ENCODE measurements around the gene KAZN.

KAZN gene

GRCh38 chr1:14948112-14948652 lies 349.7 kb downstream of the KAZN start:
- ATAC-seq, result no peak
- Mint-ChIP-seq H3K27ac (no peak overlapping the region), H3K36me3 (no peaks in the 10 kb centered on the region), H3K4me3 (no peak overlapping the region), H3K27me3 (no peaks in the 10 kb centered on the region), H3K4me1 (no peaks in the 10 kb centered on the region), H3K9me3 (no peaks in the 10 kb centered on the region)

DNA sequence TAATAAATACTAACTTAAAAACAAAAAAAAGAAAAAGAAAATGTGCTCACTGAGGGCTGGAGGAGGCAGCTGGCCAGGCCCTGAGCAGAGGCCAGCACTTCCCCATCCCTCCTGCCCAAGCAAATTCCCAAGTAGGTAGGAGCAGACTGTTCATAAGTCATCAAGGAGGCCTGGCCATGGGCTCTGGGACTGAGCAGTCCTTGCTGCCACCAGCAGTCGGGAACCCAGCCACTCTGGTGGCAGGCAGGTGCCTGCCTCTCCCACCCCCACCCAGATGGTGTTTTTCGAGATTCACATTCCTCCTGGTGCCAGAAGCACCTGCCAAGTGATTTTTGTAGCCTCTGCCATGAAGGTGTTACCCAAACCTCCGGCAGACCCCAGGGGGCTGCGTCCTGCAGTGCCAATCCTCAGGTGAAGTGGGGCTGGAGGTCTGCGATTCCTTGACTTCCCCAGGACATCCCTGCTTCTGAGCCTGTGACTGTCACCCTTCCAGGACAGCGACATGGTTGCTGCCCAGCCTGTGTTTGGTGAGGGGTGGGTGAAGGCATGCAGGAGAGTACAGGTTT lies 350.9 kb downstream of the KAZN start:
- H3K27me3 Mint-ChIP-seq, result no peaks in the 10 kb centered on the region
- no peak for ATAC-seq
- H3K36me3 Mint-ChIP-seq, result no peaks in the 10 kb centered on the region
- no peak overlapping the region for H3K4me3 Mint-ChIP-seq
- no peak overlapping the region for H3K27ac Mint-ChIP-seq
- H3K9me3 Mint-ChIP-seq, result no peaks in the 10 kb centered on the region
- H3K4me1 Mint-ChIP-seq, result no peaks in the 10 kb centered on the region

DNA sequence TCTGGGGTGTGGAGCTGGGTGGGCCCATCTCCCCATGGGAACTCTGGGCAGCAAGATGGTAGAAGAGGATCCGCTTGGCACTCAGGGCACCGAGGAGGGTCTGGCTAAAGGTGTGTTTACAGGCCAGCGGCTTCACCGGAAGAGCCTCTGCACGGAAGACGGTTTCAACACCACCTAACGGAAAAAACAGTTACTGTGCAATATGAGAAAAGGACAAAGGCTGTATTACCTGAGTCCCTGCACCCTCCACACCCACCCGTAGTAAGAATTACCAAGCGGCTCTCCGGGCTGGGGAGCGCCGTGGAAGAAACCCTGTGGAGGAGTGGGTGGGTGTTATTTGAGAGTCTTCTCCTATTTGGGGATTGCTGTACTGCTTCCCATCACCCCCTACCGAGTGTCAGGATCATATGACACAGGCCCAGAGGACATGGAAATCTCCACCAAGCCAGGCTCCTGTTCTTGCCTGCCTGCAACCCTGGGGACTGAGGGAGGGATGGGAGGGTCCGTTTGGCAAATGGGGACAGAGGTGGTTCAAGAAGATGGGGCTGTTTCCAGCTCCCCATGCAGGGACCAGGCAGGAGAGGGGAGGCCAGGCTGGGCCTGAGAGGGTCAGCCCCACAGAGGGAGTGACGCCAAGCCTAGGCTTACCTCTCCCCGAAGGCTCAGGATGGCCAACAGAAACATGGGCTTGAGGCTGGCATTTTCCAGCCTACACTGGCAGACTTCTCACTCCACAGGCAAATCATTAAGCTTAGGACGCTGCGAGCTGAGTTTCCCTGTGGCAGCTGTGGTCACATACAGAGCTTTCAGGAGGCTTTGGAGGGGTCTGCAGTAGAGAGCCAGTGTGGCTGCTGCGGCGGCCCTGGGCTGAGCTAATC lies 351.6 kb downstream of the KAZN start:
- Mint-ChIP-seq H3K4me3 (no peak overlapping the region), H3K27me3 (no peaks in the 10 kb centered on the region), H3K4me1 (no peaks in the 10 kb centered on the region), H3K27ac (no peak overlapping the region), H3K36me3 (no peaks in the 10 kb centered on the region), H3K9me3 (no peaks in the 10 kb centered on the region)
- no peak for ATAC-seq

- no peaks in the 10 kb centered on the region for H3K4me1 Mint-ChIP-seq
- ATAC-seq, result no peak
- no peak overlapping the region for H3K27ac Mint-ChIP-seq
- no peaks in the 10 kb centered on the region for H3K27me3 Mint-ChIP-seq
- H3K9me3 Mint-ChIP-seq, result no peaks in the 10 kb centered on the region
- no peaks in the 10 kb centered on the region for H3K36me3 Mint-ChIP-seq
- H3K4me3 Mint-ChIP-seq, result no peak overlapping the region
Measured at GRCh38 chr1:14951766-14952165, 353.3 kb downstream of the KAZN start.

GRCh38 chr1:14952626-14953314 lies 354.3 kb downstream of the KAZN start:
- no peak for ATAC-seq
- Mint-ChIP-seq H3K4me1 (no peaks in the 10 kb centered on the region), H3K9me3 (no peaks in the 10 kb centered on the region), H3K27ac (no peak overlapping the region), H3K4me3 (no peak overlapping the region), H3K36me3 (no peaks in the 10 kb centered on the region), H3K27me3 (no peaks in the 10 kb centered on the region)

GRCh38 chr1:14954210-14954609 lies 355.7 kb downstream of the KAZN start:
- Mint-ChIP-seq H3K27ac (no peak overlapping the region), H3K9me3 (no peaks in the 10 kb centered on the region), H3K4me1 (no peaks in the 10 kb centered on the region), H3K36me3 (no peaks in the 10 kb centered on the region), H3K4me3 (no peak overlapping the region), H3K27me3 (no peaks in the 10 kb centered on the region)
- no peak for ATAC-seq

- H3K4me1 Mint-ChIP-seq, result no peaks in the 10 kb centered on the region
- no peak overlapping the region for H3K4me3 Mint-ChIP-seq
- no peak for ATAC-seq
- no peaks in the 10 kb centered on the region for H3K9me3 Mint-ChIP-seq
- H3K27me3 Mint-ChIP-seq, result no peaks in the 10 kb centered on the region
- no peak overlapping the region for H3K27ac Mint-ChIP-seq
- no peaks in the 10 kb centered on the region for H3K36me3 Mint-ChIP-seq
Measured at GRCh38 chr1:14954930-14955329, 356.4 kb downstream of the KAZN start.

- Mint-ChIP-seq H3K9me3 (no peaks in the 10 kb centered on the region), H3K27me3 (no peaks in the 10 kb centered on the region), H3K4me3 (no peak overlapping the region), H3K36me3 (no peaks in the 10 kb centered on the region), H3K4me1 (no peaks in the 10 kb centered on the region), H3K27ac (no peak overlapping the region)
- no peak for ATAC-seq
Measured at GRCh38 chr1:14955402-14955801, 356.9 kb downstream of the KAZN start.

DNA sequence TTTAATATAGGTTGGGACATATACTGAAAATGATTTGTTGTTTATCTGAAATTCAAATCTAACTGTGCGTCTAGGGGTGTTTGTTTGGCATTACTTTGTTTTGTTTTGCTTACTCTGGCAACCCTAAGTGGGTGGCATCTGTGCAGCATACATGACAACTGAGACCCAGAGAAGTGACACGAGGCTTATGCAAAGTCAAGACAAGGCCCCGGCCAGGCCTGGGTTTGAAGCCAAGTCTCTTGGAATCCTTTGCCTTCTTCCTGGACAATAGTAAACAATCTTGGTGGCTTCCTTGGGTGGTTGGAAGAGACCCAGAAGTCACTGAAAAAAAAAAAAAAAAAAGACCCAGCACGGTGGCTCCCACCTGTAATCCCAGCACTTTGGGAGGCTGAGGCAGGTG lies 357.5 kb downstream of the KAZN start:
- Mint-ChIP-seq H3K9me3 (no peaks in the 10 kb centered on the region), H3K36me3 (no peaks in the 10 kb centered on the region), H3K4me1 (no peaks in the 10 kb centered on the region), H3K4me3 (no peak overlapping the region), H3K27ac (no peak overlapping the region), H3K27me3 (no peaks in the 10 kb centered on the region)
- no peak for ATAC-seq

DNA sequence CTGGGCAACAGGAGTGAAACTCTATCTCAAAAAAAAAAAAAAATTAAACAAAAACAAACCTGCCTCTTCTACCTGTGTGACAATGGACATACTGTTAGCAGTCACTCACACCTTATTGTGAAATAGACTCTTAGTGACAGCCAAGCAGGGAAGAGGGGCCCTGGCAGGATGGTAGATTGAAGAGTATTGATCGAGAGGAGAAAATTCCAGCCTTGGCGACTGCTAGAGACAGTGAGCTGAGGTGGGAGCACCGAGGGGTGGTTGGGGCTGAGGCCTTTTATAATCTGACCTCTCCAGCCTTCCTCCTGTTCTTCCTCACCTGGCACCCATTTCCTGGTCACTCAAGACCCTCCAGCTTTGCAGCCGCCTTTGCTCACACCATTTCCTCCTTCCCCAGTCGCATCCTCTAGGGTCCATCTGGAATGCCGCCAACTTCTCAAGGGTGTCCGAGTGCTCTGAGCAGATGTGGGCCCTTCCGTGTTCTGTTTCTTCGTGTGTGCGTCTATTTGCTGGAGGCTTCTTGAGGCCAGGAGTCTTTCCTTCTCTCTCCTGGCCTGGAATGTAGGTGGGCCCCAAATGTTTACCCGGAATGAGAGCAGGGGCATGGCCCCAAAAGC lies 358.2 kb downstream of the KAZN start:
- no peaks in the 10 kb centered on the region for H3K4me1 Mint-ChIP-seq
- ATAC-seq, result no peak
- no peaks in the 10 kb centered on the region for H3K36me3 Mint-ChIP-seq
- no peak overlapping the region for H3K27ac Mint-ChIP-seq
- H3K9me3 Mint-ChIP-seq, result no peaks in the 10 kb centered on the region
- no peaks in the 10 kb centered on the region for H3K27me3 Mint-ChIP-seq
- no peak overlapping the region for H3K4me3 Mint-ChIP-seq

- ATAC-seq, result no peak
- Mint-ChIP-seq H3K27me3 (no peaks in the 10 kb centered on the region), H3K36me3 (no peaks in the 10 kb centered on the region), H3K9me3 (no peaks in the 10 kb centered on the region), H3K4me3 (no peak overlapping the region), H3K27ac (no peak overlapping the region), H3K4me1 (no peaks in the 10 kb centered on the region)
Measured at GRCh38 chr1:14957375-14958098, 359.1 kb downstream of the KAZN start.

- H3K4me3 Mint-ChIP-seq, result no peak overlapping the region
- no peak overlapping the region for H3K27ac Mint-ChIP-seq
- ATAC-seq, result no peak
- no peaks in the 10 kb centered on the region for H3K9me3 Mint-ChIP-seq
- H3K36me3 Mint-ChIP-seq, result no peaks in the 10 kb centered on the region
- no peaks in the 10 kb centered on the region for H3K4me1 Mint-ChIP-seq
- H3K27me3 Mint-ChIP-seq, result no peaks in the 10 kb centered on the region
Measured at GRCh38 chr1:14958249-14959058, 360.0 kb downstream of the KAZN start.

- no peak for ATAC-seq
- H3K27me3 Mint-ChIP-seq, result no peaks in the 10 kb centered on the region
- H3K9me3 Mint-ChIP-seq, result peaks cover 3% of the 10 kb centered on the region
- no peak overlapping the region for H3K4me3 Mint-ChIP-seq
- H3K4me1 Mint-ChIP-seq, result no peaks in the 10 kb centered on the region
- no peak overlapping the region for H3K27ac Mint-ChIP-seq
- H3K36me3 Mint-ChIP-seq, result no peaks in the 10 kb centered on the region
Measured at GRCh38 chr1:14959059-14959694, 360.7 kb downstream of the KAZN start.

Data from stimulated activated memory B cell treated with anti-CD40 and anti-IgM and Interleukin-4, amounts not matched to agents 10 μg/mL and 1 μg/mL and 100 μg/mL, for 72 hours (primary cell).